Neural progenitor cell (in vitro differentiated cells): ENCODE data around the gene JAK1.

Experiments used
- EZH2 ChIP-seq: fragments of 200-600 bp; sonication (generic); IDR thresholded peaks from 2 replicates; pipeline ENCODE4 v1.6.1; 2017; ENCODE audit warnings: antibody characterized with exemption, mild to moderate bottlenecking, moderate library complexity
- TF ChIP-seq, protein P1 (sequence below): fragments of 200-600 bp; sonication (generic); IDR thresholded peaks from 2 replicates; pipeline ENCODE4 v1.5.1; 2017; ENCODE audit warnings: antibody characterized with exemption, mild to moderate bottlenecking

DNA sequence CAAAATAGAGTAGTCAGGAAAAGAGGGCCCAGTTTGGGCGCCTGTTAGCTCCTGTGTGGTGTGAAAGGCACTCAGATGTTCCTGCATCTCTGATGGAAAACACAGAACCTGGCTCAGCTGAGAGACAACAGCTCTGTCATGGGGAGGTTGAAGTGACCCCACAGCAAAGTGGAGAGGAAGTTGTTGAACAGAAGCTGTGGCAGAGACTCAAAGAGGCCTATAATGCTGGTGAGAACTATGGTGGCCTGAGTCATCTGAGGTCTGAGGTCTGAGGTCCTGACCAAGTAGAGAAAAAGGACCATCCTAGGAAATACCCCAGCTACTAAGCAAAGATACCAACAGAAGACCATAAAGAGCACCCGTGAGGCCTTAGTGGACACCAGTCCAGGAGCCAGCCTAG is 45.6 kb upstream of the JAK1 start:
- TF ChIP-seq, protein P1, sequence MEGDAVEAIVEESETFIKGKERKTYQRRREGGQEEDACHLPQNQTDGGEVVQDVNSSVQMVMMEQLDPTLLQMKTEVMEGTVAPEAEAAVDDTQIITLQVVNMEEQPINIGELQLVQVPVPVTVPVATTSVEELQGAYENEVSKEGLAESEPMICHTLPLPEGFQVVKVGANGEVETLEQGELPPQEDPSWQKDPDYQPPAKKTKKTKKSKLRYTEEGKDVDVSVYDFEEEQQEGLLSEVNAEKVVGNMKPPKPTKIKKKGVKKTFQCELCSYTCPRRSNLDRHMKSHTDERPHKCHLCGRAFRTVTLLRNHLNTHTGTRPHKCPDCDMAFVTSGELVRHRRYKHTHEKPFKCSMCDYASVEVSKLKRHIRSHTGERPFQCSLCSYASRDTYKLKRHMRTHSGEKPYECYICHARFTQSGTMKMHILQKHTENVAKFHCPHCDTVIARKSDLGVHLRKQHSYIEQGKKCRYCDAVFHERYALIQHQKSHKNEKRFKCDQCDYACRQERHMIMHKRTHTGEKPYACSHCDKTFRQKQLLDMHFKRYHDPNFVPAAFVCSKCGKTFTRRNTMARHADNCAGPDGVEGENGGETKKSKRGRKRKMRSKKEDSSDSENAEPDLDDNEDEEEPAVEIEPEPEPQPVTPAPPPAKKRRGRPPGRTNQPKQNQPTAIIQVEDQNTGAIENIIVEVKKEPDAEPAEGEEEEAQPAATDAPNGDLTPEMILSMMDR, result no peak
- no peak for TF ChIP-seq EZH2
